DMS153 (cell line): ENCODE measurements around the gene YKT6.
A peak's percentile ranks its signal among the peaks of the same experiment; 100 is the strongest.

Experiments used
- DNase-seq: peaks from one replicate; lab custom pipeline; 2025; lab: John Stamatoyannopoulos, UW

Gene YKT6

DNA sequence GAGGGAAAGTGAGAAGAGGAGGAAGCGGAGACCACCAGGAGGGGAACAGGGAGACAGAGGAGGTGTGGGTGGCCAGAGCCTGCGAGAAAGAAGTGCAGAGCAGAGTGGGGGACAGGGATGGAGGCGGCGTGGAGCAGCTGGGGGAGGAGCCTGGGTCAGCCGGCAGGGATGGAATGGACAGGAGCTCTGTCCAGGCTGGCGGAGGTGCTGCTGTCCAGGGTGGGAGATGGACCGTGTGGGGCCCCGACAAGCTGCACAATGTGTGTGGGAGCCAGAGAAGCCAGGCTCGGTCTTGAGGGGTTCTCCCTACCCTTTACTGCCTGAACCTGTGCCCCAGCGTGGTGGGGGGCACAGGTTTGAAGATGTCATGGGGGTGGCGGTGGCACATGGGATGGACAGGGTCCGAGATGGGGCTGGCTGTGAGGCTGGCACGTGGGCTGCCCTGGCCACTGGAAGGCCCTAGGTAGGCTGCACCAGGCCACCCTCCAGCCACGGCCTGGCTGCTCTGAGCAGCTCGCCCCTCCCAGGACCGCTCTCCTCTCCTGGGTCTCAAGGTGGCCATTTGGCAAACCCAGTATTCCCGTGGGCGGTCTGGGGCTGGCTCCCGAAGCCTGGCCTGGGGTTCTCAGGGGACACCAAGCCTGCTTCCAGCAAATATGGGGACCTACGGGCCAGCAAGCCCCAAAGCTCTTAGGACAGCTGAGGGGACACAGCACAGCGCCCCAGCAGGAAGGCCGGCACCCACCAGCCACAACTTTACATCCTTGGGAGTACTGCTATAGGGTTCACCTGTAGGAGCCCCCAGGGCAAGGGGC is 32.3 kb downstream of the YKT6 start:
- DNase-seq = no peak

DNA sequence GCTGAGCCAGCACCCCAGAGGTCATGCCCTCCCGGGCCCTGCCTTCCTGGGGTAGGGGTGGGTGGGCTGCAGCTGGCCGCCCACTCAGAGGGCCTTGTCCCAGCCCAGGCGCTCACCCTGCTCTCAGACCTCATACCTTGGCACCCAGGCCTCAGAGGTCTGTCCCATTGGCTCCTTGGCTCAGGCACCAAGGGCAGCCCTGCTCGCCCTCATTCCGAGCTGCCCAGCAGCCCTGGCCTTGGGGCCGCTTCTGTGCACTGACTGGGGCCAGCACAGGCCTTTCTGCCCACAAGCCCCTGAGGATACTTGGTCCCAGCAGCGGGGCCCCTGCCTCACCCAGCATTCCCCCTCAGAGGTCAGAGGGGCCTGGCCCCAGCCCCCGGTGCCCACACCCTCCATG is 34.3 kb downstream of the YKT6 start:
- DNase-seq = no peak

DNA sequence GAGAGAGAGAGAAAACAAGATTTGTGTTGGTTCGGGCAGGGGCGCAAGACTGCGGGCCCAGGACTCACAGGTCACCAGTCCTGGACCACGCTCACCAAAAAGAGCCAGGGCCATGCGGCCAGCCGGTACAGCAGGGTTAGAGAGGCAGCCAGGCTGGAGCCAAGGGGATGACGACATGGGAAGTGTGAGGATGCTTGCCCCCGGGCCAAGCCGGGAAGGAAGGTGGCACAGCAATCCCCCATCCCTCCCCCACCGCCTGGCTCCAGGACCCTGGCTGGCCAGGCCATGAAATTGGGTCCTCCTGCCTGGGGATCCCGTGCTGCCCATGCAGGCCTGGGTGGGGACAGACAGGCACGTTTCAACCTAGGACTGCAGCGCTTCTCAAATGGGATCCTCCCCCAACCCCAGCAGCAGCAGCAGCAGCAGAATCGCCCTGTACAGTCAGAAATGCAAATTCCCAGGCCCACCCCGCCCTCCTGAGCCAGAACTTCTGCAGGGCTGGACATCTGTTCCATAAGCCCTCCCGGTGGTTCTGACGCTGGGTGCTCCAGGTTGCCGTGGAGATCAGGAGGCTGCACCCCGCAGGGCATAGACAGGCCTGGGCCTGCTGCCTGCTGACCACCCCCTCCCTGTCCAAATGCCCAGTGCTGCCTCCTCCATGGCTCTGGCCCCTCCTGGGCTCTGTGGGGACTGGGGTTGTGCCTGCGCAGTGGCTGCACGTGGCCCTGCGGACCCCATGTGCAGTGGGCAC is 35.0 kb downstream of the YKT6 start:
- no peak for DNase-seq

DNA sequence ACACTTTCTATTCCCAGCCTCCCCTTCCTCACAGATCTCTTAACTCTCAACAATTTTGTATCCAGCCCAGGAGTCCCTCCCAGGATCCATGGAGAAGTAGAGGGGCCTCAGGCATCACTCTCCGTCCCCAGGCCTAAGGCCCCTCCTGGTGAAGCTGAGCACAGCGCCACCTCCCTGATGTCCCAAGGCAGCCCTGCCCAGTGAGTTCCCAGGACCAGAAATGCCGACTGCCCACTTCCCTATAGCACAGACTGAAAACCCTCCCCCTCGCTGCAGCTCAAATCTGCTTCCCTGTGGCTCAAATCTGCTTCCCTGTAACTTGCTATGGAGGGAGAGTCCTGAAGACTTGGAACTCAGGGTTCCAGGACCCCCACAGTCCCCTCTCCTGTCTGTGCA is 35.6 kb downstream of the YKT6 start:
- DNase-seq = no peak

DNA sequence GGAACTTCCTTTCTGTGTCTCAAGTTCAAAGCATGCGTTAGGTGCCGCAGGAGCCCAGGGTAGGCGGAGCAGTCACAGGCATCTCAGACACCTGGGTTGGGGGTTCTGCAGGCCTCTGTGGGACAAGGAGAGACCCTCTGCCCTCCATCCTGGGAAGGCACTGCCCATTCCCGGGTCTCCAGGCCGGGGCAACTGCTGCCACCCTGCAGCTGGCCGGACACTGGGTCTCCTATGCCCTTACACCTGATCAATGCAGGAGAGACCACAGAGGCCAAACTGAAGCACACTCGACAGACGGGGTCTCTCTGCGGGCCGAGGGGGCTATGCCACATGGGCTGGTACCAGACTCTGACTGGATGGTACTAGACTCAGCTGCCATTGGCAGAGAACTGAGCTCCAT is 36.9 kb downstream of the YKT6 start:
- no peak for DNase-seq

DNA sequence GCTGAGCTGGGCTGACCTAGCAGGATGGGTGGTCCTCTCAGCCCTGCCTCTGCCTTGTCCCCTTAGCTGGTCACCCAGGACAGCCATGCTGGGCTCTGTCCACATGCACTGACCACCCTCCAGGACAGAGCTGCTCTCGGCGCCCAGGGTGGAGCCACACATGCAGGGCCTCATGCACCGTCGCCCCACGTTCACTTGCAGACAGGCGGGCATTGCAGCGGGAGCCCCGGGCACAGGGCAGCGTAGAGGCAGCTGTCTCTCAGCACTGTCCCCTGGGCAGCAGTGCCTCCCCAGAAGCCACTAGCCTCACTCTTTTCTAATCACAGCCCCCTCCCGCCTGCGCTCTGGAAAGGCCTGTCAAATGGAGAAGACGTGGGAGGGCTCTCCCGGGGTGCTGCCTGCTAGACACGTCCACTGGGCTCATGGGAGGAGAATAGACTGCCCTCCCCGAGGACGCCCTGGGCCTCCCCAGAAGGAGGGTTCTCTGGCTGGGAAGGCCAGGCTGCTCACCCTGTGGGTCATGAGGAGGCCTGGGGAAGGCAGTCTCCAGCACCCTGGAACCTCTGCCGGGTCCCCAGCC is 37.4 kb downstream of the YKT6 start:
- DNase-seq = no peak

DNA sequence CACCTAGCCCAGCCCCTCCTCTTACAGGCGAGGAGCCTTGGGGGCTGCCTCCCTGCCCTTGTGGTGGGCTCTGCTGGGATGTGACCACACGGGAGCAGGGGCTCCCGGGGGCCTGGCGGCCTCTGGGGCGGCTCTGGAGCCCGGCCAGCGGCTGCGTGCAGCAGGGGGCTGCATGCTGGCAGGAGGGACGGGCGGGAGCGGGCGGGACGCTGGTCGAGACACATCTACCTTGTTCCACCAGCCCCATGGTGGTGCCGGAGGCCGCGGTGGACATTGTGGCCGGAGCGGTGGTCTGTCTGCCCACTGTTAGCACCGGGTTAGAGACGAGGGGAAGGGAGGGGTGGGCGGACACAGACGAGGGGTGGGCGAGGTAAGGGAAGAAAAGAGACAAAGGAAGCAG is 38.6 kb downstream of the YKT6 start:
- no peak for DNase-seq

DNA sequence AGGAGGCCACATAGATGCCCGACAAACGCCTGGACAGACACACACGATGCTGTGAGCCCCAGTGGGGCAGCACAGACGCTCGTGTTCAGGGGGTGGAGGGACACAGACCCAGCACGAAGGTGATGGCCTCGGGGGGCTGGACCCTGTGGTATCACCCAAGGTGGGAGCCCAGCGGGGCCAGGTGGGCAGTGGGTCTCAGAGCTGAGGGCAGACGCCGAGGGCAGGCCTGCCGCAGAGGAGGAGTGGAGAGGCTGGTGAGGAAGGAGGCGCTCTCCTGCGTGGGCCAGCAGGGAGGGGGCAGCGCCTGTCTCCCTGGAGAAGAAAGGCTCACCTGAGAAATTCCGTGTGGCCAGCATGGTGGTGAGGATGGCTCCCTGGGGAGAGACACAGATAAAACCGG is 39.6 kb downstream of the YKT6 start:
- DNase-seq = no peak

DNA sequence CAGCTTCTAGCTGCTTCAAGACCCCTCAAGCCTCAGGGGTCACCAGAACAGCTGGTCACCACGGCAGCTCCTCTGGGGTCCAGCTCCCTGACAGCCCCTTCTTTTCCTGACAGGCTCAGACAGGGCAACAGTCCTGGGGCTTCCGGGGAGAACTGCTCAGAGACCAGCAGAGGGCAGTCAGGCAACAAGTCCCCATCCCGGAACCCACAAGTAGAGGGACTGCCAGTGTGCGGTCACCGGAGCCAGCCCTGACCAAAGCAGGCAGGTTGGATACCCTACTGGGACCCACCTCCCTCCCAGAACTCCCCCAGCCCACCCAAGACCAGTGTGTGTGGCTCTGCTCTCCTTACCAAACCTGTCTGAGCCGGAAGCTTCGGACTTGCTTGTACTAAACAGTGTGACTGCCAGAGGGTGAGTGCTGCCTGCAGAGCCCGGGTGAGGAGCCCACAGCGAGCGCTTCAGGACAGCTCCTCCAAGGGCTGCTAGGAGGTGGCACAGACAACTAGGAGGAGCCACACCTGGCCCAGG is 40.3 kb downstream of the YKT6 start:
- peak; percentile 82 for DNase-seq

DNA sequence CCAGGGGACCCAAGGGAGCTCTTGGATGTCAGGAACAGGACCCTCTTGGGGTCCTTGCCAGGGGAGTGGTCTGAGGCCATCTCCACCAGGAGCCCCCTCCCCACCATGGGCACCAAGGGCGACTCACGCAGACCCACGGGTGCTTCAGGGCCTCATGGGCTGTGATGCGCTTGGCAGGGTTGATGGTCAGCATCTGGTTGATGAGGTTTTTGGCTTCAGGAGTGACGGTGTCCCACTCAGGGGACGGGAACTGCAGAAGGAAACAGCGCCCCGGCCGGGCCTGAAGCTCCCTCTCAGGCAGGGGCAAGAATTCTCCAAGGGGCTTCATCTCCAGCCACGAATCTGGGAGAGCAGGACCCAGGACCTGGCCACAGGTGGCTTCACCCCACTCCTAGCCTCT is 41.3 kb downstream of the YKT6 start:
- no peak for DNase-seq

DNA sequence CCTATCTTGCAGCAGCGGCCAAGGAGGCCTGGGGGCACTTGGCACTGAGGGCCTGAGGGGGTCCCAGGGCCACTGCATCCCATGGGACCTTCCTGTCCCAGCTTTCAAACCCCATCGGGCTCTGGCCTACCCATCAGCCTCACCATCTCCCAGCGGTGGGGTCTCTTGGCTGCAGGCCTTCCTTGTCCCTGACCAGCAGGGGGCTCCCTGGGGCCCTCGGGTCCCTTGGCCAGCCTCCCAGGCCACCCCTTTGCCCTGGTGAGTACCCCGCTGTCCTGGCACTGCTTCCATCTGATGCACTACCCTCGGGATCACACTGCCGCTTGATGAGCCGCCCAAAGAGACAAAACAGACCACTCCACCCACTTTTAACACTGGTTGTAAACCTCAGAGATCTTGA is 43.5 kb downstream of the YKT6 start:
- DNase-seq = no peak

DNA sequence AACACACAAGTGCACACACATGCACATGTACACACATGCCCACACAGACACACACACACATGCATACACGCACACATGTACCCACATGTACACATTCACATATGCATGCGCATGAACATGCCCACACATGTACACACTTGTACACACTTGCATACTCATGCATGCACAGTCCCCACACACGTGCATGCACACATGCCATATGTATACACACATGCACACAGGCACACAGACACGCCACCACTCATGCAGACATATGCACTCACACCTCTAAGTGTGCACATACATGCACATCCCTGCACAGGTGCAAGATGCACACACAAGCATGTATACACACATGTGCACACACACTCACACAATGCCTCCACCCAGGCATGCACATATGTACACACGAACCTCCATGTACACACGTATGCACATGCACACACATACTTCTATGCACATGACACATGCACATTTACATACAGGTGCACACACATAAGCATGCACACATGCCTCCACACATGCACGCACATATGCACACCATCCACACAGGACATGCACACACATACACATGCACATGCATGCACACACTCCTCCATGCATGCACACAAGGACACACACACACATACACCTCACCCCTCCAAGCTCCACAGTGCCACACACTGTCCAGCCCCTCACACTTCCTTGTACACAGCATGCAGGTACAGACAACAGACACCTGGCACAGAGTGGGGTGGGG is 45.8 kb downstream of the YKT6 start:
- no peak for DNase-seq

DNA sequence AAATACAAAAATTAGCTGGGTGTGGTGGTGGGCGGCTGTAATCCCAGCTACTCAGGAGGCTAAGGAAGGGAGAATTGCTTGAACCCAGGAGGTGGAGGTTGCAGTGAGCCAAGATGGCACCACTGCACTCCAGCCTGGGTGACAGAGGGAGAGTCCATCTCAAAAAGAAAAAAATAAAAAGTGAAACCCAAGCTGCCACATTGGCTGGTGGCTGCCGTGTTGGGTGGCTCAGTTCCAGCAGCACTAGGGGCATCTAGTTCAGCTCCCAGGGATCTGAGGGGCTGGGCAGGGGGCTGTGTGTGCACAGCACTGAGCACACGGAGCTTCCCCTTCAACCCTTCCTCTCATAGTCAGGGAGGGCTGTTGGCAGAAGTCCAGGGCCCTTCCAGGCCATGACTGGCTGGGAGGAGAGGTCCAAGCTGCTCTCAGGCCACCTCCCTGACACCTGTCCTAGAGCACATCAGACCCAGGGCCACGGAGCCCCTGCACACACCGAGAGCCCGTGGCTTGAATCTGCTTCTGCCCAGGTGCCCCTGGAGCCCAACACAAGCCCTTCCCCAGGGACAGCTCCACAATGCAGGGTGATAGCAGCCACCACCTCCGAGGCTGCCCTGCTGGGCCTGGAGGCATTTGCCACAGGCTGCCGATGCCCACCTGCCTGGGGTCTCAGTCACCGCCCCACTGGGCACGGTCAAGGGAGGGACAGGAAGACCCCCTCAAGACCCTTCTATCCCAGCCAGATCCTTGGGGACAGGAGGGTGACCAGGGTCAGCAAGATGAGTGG is 47.3 kb downstream of the YKT6 start:
- no peak for DNase-seq

DNA sequence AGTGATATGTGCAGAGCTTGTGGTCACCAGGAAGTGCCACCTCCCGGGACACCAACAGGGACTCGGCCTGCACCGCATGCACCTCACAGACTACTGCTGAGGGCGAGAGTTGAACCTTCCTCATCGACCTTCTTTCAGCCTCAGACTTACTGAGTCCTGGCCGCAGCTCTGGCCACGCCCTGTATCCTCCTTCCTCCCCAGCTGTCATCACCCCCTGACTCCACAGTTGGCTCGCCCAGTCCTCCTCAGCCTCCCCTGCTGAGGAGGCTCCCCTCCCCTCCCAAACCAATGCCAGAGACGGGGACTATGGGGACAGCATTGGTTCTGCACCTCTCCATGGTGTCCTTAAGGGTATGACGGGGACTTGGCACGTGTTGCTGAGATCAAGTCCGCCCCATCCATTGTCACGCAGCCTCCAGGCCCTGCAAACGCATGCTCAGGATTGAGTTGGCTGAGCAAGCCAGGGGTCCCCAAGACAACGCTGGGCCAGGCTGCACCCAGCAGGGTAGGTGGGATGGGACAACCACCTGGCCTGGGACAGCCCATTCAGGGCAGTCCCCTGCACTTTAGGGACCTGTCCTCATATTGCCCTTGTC is 49.0 kb downstream of the YKT6 start:
- DNase-seq = no peak

DNA sequence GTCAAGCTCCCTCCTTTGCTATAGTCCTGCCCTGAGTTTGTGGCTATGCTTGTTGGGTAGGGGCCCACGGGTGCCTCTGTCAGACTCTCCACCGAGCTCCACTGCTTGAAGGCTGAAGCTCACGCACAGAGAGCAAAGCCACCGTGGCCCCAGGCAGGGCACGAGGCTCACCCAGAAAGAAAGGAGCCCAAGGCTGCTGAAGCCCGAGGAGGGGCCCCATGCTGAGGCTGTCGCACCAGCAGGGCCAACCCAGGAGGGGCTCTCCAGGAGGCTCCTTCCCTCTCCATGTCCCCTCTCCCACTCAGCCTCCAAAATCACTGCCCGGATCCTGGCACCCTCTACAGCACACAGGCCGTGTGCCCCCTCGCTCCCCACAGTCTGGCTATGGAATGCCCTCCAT is 50.5 kb downstream of the YKT6 start:
- no peak for DNase-seq

DNA sequence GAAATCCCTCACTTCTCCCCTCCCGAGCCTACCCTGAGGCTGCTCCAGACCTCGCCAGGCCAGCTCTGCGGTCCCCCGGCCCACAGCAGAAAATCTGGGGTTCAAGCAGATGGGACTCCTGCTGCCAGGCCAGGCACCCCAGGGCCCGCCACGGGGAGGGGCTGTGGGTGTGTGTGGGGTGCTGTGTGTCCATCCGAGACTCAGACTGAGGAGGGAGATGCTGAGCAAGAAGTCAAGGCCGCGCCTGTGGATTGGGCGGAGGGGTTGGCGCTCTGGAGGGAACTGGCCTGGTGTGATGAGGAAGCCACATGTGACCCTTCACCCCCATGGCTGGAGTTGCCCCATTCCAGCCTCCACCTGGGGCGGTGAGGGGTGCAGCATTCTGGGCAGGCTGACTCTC is 51.1 kb downstream of the YKT6 start:
- no peak for DNase-seq

DNA sequence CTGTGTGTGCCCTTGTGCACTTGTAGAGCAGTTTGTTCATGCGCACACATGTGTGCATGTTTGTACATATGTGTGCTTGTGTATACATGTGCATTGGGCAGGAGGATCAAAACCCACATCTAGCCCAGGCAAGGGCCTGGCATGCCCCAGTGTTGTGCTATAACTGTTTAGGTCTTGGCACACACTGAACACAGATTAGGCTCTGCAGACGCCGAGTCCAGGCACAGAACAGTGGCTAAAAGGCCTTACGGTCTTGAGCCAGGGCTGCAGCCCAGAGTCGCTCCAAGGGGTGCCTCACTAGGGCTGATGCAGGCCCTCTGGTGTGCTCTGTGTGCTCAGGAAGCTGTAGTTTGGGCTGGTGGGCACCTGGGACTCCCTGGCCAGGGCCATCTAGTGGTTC is 55.7 kb downstream of the YKT6 start:
- DNase-seq = no peak

DNA sequence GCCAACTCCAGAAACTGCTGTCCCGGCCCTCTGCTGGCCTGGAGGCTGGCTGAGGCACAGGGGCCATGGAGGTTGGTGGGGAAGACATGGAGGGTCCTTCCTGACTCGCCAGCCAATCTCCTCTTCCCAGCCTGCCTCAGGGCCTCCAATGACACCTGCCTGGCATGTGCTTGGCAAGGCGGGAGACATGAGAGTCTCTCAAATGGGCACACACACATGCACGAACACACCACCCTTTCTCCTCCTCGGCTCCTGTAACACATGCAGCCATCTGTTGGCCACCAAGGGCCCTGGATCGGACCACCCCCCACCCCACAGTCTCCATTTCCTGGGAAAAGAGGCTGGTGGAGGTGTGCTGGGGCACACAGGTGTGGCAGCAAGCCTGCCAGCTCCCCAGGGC is 56.4 kb downstream of the YKT6 start:
- DNase-seq = no peak

DNA sequence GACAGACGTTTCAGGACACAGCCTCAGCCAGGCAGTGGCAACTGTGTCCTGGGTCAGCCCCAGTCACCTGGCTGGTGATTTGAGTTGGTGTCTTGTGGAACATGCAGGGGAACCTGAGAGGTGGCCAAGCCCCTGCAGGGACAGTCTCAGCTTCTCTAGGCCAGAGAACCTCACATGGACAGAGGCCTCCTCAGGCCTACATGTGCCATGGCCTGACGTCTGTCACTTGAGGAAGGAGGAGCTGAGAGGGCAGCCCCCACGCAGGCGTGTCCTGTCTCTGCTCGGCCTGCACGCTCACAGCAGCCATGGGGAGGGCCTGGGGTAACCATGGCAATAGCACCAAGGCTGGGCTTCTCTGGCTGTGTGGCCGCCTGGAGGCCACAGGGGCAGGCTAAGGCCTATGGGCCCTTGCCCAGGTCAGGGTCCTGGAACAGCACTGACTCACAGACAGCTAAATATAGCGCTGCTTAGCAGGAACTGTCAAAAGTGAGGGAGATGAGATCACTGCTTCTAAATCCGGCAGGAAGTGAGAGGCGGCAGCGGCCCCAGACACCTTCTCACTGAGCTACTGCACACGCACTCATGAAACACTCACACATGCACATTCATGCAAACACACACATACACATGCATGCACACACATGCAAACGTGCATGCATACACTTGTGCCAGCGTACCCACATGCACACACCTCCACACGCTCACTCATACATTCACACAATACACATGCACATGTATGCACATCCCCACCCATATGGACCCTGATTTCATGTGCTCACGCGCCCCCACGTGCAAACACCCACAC is 57.0 kb downstream of the YKT6 start:
- DNase-seq = peak; percentile 52

DNA sequence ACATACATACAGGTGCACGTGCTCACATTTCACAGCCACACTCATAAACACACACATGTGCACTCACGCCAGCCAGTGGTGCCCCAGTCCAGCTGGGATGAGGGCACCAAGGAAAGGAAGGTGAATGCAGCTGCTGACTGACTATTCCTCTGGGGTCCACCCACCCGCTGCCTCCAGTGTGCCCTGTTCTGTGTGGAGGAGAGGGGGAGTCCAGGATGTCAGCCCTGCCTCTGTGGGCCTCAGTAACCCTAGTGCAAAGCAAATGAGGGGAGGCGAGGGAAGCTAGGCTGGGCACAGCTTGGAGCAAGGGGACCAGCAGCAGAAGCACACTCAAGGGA is 57.6 kb downstream of the YKT6 start:
- no peak for DNase-seq
